ENCODE results near the gene PLA2G15.

DNA sequence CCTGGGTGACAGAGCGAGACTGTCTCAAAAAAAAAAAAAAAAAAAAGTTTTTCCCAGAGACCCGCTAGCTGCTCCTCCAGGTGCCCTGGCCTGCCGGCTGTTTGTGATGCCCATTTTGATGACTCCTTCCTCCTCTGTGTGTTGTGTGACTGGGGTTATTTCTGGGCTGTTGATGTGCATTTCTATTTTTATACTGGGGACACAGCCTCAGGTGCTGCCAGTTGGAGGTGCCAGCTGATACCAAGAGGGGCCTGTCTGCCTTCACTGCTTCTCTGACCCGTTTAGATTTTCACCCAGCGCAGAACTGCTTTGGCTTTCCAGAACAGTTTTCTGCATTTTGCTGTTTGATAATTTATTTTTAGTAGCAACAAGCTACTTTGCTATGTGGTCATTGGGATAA is 6.7 kb downstream of the PLA2G15 start:
- TF ChIP-seq CTCF (IDR thresholded peaks at IDR 0.05) (no peak), EZH2 (IDR thresholded peaks at IDR 0.05; ENCODE audit: borderline replicate concordance, insufficient read depth, low read depth, low read length, poor library complexity, severe bottlenecking) (no peak)

Data from B cell (primary cell).